NCI-H2029 (cell line): Measurements from ENCODE around the gene UBL7.
"Not testable (repeated sequence)": the region's sequence is repeated elsewhere in the genome, so short reads cannot be mapped to it uniquely, and the experiment has no call there.

Source experiments
- DNase-seq: peaks from one replicate; lab custom pipeline; 2025; lab: John Stamatoyannopoulos, UW

Gene UBL7

DNA sequence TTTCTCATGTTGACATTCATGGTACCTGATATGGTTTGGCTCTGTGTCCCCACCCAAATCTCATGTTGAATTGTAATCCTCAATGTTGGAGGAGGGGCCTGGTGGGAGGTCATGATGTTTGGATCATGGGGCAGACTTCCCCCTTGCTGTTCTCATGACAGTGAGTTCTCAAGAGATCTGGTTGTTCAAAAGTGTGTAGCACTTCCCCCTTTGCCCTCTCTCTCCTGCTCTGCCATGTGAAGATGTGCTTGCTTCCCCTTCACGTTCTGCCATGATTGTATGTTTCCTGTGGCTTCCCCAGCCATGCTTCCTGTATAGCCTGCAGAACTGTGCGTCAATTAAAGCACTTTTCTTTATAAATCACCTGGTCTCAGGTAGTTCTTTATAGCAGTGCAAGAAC, 3.3 kb upstream of the UBL7 start:
- no peak for DNase-seq

GRCh38 chr15:74463634-74464033, 2.7 kb upstream of the UBL7 start:
- DNase-seq, result no peak

DNA sequence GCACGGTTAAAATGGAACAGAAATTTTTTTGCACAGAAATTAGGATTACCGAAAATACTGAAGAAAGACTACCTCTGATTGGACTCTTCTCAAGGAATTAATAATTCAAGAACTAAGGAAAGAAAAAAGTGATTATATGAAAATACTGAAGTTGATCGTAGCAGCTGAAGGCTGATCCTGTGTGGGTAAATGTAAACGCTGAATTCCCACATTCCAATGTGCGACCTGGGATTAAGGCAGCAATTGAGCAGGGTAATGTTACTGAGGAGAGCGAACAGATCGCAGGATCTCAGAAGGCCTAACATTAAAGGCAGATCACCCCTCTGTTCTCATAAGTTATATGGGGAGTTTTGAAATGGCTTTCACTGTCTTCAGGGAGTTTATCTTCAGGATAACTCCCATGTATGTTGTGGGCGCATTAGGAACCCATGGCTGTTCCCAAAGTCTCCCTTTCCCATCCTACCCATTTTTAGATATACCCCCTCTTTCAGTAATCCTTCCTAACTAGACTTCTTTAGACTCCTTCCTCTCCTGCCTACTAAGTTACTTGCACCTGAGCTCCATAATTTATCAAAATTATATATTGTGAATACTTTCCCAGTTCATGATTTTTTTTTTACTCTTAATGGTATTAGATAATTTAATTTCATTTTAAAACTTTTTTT, 1.0 kb upstream of the UBL7 start:
- DNase-seq, result no peak

DNA sequence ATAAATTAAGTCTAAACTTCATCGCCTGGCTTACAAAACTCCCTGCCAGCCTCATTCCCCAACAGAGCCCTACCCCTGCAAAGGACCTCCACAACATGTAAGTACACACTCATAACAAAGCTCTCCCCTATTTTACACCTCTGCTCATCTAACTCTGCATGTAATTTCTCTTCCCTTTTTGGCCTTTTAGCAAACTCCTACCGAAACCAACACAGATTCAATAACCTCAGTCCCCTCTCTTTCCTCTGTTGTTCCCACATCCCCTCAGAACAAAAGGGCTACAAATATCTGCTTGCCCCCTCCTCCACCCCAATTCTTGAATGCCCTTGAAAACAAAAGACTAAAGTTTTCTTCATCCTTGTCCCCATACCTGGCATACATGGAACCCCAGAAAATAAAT, 662 bp downstream of the UBL7 start:
- no peak for DNase-seq

DNA sequence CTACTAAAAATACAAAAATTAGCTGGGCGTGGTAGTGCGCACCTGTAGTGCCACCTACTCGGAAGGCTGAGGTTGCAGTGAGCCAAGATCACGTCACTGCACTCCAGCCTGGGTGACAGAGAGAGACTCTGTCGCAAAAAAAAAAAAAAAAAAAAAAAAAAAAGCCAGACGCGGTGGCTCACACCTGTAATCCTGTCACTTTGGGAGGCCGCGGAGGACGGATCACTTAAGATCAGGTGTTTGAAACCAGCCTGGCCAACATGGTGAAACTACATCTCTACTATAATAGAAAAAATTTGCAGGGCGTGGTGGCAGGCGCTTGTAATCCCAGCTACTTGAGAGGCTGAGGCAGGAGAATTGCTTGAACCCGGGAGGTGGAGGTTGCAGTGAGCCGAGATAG, 1.2 kb downstream of the UBL7 start:
- DNase-seq, result not testable (repeated sequence)

GRCh38 chr15:74458473-74458872, 2.5 kb downstream of the UBL7 start:
- no peak for DNase-seq

- not testable (repeated sequence) for DNase-seq
Observed at GRCh38 chr15:74457036-74457435, 3.9 kb downstream of the UBL7 start.

DNA sequence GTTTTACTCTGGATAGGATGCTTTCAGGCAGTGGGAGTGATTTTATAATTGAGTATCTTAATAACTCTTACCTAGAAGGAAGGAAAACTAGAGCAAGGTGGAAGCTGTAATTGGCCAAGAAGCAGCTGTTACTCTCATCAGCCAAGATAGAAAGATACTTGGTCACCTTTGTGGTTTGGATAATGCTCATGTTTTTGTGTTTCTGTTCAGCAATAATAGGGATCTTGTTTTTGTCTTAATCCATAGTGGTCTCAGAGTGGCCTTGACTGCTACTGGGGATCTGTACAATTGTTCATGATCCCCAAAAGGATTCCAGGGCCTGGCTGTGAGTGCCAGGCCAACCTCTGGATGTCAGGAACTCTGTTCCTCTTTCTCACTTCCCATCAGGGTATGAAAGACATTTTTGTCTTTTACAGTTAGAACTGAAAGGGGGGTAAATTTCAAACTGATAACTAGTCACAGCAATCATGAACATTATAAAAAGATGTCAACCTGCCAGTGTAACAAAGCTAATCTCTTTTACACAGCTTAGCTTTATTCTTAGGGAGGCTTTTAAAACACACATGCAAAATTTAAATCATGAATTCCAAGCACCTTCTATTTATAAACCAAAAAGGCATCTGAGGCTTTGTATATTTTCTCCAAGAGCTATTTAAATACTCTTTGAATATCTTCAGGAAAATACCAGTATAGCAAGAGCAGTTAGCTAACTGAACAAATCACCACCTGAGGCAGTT, 6.0 kb downstream of the UBL7 start:
- no peak for DNase-seq

GRCh38 chr15:74453925-74454763, 6.8 kb downstream of the UBL7 start:
- DNase-seq, result no peak

- DNase-seq, result no peak
Observed at GRCh38 chr15:74451861-74452835, 8.8 kb downstream of the UBL7 start.

DNA sequence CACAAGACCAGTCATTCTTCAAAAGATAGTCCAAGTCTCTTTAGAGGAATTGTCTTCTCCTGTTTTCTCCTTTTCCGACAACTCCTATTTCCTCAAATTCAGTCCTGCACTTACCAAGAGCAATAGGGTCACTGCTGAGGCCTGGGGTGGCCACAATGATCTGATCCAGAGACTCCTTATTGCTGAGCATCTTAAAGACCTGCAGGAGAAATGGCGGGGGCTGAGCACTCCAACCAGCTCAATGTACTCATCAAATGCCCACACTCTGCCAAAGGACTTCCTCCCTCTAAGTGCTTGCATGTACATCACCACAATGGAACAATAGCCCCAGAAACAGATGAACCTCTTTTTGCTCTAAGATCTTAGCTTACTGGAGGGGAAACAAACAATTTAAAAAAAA, 9.6 kb downstream of the UBL7 start:
- no peak for DNase-seq

DNA sequence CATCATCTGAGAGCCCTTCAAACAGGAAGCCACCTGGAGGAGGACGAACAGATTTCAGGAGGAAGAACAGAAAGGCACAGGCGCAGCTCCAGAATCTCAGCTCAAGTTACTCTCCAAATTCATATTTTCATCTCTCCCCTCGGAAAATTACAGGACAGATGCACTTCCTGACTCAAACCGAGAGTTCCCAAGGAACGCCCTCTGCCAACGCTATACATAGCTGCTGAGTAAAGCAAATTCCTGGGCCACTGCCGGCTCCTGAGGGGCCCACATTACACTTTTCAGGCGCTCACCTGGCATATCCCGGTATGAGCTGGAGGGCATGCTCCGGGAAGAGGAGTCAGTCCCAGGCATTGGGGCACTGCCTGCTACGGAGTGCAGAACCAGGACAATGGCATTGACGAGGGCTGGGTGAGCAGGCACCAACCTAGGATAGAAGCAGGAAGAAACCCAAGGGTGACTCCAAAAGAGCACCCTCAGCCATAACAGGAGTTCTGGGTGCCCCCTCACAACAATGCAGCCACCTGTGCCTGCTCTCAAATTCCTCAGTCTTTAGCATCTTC, 11.2 kb downstream of the UBL7 start:
- DNase-seq, result no peak

- no peak for DNase-seq
Observed at GRCh38 chr15:74449095-74449494, 11.9 kb downstream of the UBL7 start.

DNA sequence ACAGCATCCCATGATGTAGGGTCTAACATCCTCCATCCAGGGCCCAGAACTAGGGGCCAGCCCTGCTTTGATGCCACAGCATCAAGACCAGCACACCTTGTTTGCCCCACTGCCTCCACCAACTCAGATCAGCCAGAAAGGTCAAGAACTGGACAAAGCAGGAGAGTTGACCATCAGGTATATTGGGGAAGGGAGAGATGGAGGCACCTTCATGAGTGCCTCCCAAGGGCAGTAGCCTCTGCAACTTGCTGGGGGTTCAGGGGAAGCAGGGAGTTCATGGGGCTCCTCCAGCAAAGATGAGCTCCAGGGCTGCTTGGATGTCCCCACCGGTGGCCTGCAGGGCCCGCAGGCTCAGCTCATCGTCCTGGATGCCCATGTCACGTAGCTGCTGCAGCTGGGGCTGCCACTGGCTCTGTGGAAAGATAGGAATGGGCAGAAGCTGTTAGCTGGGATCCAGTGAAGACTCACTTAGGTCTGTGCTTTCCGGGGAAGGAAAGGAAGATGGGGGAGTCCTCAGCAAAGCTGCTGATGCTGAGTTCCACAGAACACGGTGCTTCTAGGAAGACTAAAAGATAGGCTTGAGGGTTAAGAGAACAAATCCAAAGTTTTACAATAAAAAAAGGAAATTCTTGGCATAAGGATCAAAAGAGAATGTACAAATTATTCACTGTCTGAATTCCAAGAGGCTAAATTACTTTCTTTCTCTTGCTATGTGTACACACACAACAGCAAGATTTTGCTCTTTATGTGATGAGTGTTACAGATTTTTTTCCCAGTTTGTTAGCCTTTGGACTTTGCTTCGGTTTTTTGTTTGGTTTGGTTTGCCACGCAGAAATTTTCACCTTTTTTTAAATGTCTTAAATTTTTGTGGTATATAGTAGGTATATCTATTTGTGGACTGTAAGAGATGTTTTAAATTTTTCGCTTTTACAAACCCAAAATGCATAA, 14.9 kb downstream of the UBL7 start:
- DNase-seq, result no peak

DNA sequence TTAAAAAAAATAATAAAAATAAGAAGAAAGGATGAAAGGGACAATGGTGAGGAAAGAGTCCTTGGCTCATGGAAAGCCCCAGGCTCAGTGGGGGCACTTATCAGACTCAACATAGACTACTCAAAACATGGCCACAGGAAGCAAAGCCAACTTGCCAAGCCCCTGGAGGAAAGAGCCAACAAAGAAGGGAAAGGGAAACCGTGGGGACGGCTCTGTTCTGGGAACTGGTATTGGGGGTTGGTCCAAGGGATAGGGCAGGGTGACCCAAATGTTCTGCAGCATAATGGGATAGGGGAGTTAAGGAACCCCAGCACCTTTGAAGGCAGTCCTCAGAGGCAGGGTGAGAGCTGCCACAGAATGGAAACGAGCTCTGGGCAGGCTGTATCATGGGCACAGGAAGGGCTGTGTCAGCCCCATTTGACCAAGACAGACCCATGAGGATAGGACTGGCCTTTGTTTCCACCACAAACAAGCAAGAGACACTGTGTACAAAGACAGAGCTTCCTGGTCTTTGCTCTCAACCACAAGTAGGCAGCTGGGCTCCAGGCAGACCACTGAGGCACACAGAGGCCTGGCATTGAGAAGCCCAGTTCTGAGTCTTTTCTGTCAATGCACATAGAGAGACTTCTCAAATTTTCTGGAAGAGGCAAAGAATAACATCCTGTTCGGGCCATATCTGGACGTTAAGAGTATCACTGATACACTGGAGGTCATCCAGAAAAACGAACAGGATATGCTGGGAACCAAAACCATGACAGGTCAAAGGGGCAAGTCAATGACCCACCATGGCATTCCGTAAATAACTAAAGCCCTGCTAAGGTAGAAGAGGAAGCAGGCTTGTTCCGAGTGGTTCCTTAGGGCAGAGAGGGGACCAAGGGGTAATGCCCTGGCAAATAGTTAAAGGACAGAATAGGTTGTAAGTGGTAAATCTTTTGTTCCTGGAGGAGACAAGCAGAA, 16.6 kb downstream of the UBL7 start:
- no peak for DNase-seq

DNA sequence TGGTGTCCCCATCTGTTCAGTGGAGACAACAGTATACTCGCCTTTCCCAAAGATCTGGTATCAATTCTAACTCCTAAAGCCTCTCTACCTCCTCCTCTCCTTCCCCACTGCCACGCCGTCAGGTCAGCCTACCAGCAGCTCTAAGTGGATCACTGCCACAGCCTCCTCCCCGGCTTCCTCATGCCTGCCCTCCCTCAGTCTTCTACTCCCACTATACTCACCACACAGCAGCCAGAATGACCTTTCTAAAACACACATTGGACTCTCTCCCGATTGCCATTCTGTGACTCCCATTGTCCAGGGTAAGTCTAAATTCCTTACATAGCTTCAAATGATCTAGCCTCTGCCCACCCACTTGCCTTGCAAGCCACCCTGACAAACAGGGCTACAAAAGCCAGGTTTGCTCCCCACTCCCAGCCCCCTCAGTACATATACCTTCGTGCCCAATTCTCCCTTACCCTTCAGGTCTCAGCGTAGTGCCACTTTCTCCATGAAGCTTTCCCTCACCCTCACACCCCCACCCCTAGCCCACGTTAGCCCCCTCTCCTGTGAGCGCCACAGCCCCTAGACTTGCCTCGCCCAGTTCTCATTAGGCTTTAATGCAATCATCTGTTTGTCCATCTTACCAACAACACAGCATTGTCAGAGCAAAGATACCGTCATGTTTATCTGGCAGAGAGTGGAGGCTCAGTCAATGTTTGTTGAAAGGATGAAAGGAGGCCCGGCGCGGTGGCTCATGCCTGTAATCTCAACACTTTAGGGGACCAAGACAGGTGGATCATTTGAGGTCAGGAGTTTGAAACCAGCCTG, 17.7 kb downstream of the UBL7 start:
- no peak for DNase-seq

DNA sequence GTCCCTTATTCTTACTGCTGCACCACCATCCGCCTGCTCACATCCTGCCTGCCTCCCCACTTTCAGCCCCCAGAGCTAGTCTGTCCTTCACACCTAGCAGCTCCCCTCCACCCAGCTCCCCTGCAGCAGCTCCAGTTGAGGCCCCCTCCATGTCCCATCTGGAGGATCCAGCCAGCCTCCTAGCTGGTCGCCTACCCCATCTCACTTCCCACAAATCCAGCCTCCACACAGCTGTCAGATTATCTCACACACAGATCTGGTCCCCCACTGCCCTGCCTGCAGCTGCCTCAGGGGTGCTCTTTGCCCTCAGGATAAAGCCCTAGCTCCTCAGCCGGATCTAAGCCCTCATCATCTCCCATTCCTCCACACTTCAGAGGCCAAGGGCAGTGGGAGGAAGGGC, 18.4 kb downstream of the UBL7 start:
- no peak for DNase-seq

DNA sequence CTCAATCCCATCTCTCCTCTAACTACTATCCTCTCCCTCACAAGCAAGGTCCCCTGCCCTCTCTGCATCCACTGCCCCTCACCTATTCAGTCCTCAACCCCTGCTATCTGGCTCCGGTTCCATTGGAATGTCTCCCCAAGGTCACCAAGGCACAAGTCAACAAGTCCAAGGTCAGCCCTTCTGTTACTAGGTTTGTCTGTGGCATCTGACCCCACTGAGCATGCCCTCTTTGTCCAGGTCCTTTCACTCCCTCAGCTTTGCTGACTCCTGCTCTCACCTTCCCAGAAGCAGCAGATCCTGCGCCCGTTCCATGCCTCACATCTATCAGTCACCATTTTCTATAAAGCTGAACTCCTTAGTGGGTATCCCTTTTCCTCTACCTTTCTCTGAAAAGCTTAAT, 18.9 kb downstream of the UBL7 start:
- DNase-seq, result no peak
